Endothelial cell (in vitro differentiated cells): ENCODE results near the gene CDKAL1. TPM values are rescaled to one million over a fixed set of nuclear protein-coding genes. Genes with fewer than 3 reads are reported as not detected.
"Not testable (repeated sequence)": the region's sequence is repeated elsewhere in the genome, so short reads cannot be mapped to it uniquely, and the experiment has no call there.

Source experiments
- DNase-seq: peaks from one replicate; pipeline ENCODE4 v3.0.0; 2021; ENCODE audit warnings: low spot score
- H3K27ac Mint-ChIP-seq: one replicate; pipeline ENCODE4 v1.8.0; 2021; ENCODE audit warnings: mixed read lengths, inconsistent platforms; ENCODE audit not compliant: unreplicated experiment
- H3K27me3 Mint-ChIP-seq: one replicate; pipeline ENCODE4 v1.8.0; 2021; ENCODE audit warnings: mild to moderate bottlenecking, moderate library complexity, mixed read lengths, inconsistent platforms; ENCODE audit not compliant: unreplicated experiment
- H3K36me3 Mint-ChIP-seq: one replicate; pipeline ENCODE4 v1.8.0; 2021; ENCODE audit warnings: mild to moderate bottlenecking, low read depth, mixed read lengths, inconsistent platforms; ENCODE audit not compliant: unreplicated experiment
- H3K4me1 Mint-ChIP-seq: one replicate; pipeline ENCODE4 v1.8.0; 2021; ENCODE audit warnings: mild to moderate bottlenecking, mixed read lengths, inconsistent platforms; ENCODE audit not compliant: unreplicated experiment
- H3K4me3 Mint-ChIP-seq: one replicate; pipeline ENCODE4 v1.8.0; 2021; ENCODE audit warnings: mild to moderate bottlenecking, mixed read lengths, inconsistent platforms; ENCODE audit not compliant: unreplicated experiment
- H3K9me3 Mint-ChIP-seq: one replicate; pipeline ENCODE4 v1.8.0; 2021; ENCODE audit warnings: mixed read lengths, inconsistent platforms; ENCODE audit not compliant: unreplicated experiment
- total RNA-seq: library from RNA; stranded (reverse); fragmentation: NEBNext Ultra II Directional; extraction: Animal tissue kit (Norgen Biotek cat#: 25700); gene quantifications from one replicate; pipeline ENCODE4 v1.2.1, GENCODE V29; 2021; ENCODE audit not compliant: unreplicated experiment
- TF ChIP-seq, protein P1 (sequence below): fragments of 200-600 bp; sonication (generic); IDR thresholded peaks from one replicate; pipeline ENCODE4 v1.5.0; 2021; ENCODE audit warnings: antibody characterized with exemption; ENCODE audit not compliant: unreplicated experiment

The CDKAL1 gene
- total RNA-seq, 1 donor from 2014 or later: 43.9 TPM

DNA sequence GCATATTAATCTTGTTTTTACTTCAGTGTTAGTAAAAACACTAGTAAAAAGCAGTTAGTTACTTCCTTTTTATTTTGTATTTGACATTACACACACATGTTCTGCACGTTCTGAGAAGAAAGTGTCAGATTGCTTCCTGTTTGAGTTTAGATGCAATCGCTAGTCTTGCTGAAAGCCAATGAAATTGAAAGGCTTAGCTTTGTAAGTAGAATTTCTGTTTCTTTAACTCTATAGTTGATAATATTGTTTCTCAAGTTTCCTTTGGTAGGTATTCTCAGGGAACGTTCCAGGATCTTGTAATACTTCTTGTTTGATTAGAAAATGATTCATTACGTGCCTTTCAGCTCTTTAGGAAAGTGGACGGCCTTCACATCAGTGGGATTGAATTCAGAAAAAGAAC lies 55.0 kb downstream of the CDKAL1 start:
- TF ChIP-seq, protein P1, sequence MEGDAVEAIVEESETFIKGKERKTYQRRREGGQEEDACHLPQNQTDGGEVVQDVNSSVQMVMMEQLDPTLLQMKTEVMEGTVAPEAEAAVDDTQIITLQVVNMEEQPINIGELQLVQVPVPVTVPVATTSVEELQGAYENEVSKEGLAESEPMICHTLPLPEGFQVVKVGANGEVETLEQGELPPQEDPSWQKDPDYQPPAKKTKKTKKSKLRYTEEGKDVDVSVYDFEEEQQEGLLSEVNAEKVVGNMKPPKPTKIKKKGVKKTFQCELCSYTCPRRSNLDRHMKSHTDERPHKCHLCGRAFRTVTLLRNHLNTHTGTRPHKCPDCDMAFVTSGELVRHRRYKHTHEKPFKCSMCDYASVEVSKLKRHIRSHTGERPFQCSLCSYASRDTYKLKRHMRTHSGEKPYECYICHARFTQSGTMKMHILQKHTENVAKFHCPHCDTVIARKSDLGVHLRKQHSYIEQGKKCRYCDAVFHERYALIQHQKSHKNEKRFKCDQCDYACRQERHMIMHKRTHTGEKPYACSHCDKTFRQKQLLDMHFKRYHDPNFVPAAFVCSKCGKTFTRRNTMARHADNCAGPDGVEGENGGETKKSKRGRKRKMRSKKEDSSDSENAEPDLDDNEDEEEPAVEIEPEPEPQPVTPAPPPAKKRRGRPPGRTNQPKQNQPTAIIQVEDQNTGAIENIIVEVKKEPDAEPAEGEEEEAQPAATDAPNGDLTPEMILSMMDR: no peak
- Mint-ChIP-seq H3K4me3 (no peak overlapping the region), H3K27me3 (no peaks in the 10 kb centered on the region), H3K27ac (no peak overlapping the region), H3K9me3 (no peaks in the 10 kb centered on the region), H3K36me3 (peaks cover 8% of the 10 kb centered on the region), H3K4me1 (peaks cover 8% of the 10 kb centered on the region)
- no peak for DNase-seq

- DNase-seq, H3K4me1 Mint-ChIP-seq, H3K4me3 Mint-ChIP-seq, H3K27me3 Mint-ChIP-seq, H3K27ac Mint-ChIP-seq, H3K9me3 Mint-ChIP-seq: not testable (repeated sequence)
- peaks cover 17% of the 10 kb centered on the region for H3K36me3 Mint-ChIP-seq
Measured at GRCh38 chr6:20590476-20590875, 56.2 kb downstream of the CDKAL1 start.

DNA sequence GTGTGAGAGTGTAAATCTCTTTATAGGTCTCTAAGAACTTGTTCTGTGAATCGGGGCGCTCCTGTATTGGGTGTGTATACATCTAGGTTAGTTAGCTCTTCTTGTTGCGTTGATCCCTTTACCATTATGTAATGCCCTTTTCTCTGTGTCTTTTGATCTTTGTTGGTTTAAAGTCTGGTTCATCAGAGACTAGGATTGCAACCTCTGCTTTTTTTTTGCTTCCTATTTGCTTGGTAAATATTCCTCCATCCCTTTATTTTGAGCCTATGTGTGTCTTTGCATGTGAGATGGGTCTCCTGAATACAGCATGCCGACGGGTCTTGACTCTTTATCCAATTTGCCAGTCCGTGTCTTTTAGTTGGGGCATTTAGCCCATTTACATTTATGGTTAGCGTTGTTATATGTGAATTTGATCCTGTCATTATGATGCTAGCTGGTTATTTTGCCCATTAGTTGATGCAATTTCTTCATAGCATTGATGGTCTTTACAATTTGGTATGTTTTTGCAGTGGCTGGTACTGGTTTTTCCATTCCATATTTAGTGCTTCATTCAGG lies 60.1 kb downstream of the CDKAL1 start:
- not testable (repeated sequence) for H3K27me3 Mint-ChIP-seq, H3K9me3 Mint-ChIP-seq, H3K4me3 Mint-ChIP-seq, H3K4me1 Mint-ChIP-seq, H3K27ac Mint-ChIP-seq, DNase-seq
- peaks cover 23% of the 10 kb centered on the region for H3K36me3 Mint-ChIP-seq

DNA sequence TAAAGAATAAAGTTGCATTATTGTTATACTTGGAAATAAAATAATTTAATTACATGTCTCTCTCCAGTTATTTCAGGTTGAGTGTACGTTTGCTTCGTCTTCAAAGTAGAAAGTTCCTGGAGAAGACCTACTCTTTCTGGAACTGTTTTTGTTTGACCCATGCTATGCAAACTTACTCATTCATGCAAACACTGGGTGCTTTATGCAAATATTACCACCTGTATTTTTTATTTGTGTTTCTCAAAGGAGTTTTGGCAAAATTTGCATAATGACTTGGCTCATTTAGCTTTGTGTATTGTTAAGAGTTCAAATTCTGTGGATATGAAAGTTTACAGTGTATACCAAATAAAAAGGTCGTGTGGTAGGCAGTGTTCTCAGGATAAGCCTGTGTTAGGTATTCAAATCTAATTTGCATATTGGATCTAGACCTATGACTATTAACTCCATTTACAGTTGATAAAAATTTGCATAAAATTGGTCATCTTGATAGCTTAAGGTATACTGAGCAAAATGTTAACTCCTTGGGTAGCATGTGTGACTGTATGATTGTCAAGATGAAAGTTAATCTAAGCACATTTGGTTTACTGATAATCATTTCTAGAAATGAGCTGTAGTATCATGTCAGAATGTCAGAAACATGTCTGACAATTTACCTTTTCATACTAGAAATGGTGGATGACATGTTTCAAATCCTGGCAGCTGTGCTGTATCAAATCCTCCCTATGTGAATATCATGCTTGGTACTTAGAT lies 65.2 kb downstream of the CDKAL1 start:
- no peak for DNase-seq
- peaks cover 4% of the 10 kb centered on the region for H3K4me1 Mint-ChIP-seq
- no peaks in the 10 kb centered on the region for H3K9me3 Mint-ChIP-seq
- H3K36me3 Mint-ChIP-seq: peaks cover 13% of the 10 kb centered on the region
- no peak overlapping the region for H3K27ac Mint-ChIP-seq
- no peaks in the 10 kb centered on the region for H3K27me3 Mint-ChIP-seq
- H3K4me3 Mint-ChIP-seq: no peak overlapping the region
- TF ChIP-seq, protein P1: no peak

DNA sequence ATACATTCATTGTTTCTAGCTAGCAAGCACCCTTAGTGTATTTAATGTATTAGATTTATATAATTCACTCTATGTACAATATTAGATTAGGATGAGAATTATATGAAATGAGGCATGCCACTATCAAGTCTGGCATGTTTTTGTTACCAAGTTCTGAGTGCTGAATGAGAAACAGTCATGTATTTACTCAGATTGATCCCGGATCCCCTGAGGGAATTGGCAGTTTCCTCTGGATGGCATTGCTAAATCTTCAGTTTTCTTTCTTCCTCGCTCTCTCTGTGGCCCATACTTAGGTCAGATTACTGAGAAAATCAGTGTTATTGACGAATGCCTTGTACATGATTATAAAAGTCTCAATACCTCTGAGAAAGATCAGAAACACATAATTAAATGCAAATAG lies 66.6 kb downstream of the CDKAL1 start:
- no peak for DNase-seq
- Mint-ChIP-seq H3K9me3 (no peaks in the 10 kb centered on the region), H3K36me3 (peaks cover 3% of the 10 kb centered on the region), H3K4me1 (peaks cover 4% of the 10 kb centered on the region), H3K4me3 (no peak overlapping the region), H3K27me3 (no peaks in the 10 kb centered on the region), H3K27ac (no peak overlapping the region)
- TF ChIP-seq, protein P1: no peak

GRCh38 chr6:20604159-20604558 lies 69.9 kb downstream of the CDKAL1 start:
- Mint-ChIP-seq H3K27me3 (no peaks in the 10 kb centered on the region), H3K9me3 (no peaks in the 10 kb centered on the region), H3K36me3 (no peaks in the 10 kb centered on the region), H3K27ac (no peak overlapping the region), H3K4me3 (no peak overlapping the region), H3K4me1 (peaks cover 4% of the 10 kb centered on the region)
- DNase-seq: no peak
- TF ChIP-seq, protein P1: no peak
